Progenitor cell of endocrine pancreas (in vitro differentiated cells): ENCODE measurements around the gene EDIL3. TPM values are rescaled to one million over a fixed set of nuclear protein-coding genes. Genes with fewer than 3 reads are reported as not detected.

ENCODE experiments used
- DNase-seq: peaks from one replicate; pipeline ENCODE4 v3.0.0; 2021; ENCODE audit warnings: low spot score; ENCODE audit not compliant: unreplicated experiment
- H3K27ac Mint-ChIP-seq: 2 replicates; pipeline ENCODE4 v1.8.0; 2021; ENCODE audit warnings: mild to moderate bottlenecking, moderate library complexity, mixed read lengths
- H3K27me3 Mint-ChIP-seq: 2 replicates; pipeline ENCODE4 v1.8.0; 2021; ENCODE audit warnings: mixed read lengths
- H3K36me3 Mint-ChIP-seq: 2 replicates; pipeline ENCODE4 v1.8.0; 2022; ENCODE audit warnings: mixed read lengths; ENCODE audit not compliant: insufficient read depth
- H3K4me1 Mint-ChIP-seq: 2 replicates; pipeline ENCODE4 v1.8.0; 2021; ENCODE audit warnings: low read depth, mixed read lengths
- H3K4me3 Mint-ChIP-seq: 2 replicates; pipeline ENCODE4 v1.8.0; 2021; ENCODE audit warnings: low read depth, mild to moderate bottlenecking, moderate library complexity, mixed read lengths
- H3K9me3 Mint-ChIP-seq: 2 replicates; pipeline ENCODE4 v1.8.0; 2021; ENCODE audit warnings: low read depth, mixed read lengths
- CTCF ChIP-seq: fragments of 200-600 bp; sonication (generic); IDR thresholded peaks from one replicate; pipeline ENCODE4 v1.5.0; 2021; ENCODE audit warnings: antibody characterized with exemption, mild to moderate bottlenecking; ENCODE audit not compliant: unreplicated experiment
- total RNA-seq: library from RNA; stranded (reverse); gene quantifications from 2 replicates; pipeline ENCODE4 v1.2.1, GENCODE V29; 2021

EDIL3 gene
- total RNA-seq, 1 donor from 2014 or later, result 4.8 TPM

- Mint-ChIP-seq H3K27ac (no peak overlapping the region), H3K27me3 (peaks cover 6% of the 10 kb centered on the region), H3K9me3 (peaks cover 10% of the 10 kb centered on the region), H3K4me3 (no peak overlapping the region), H3K4me1 (peaks cover 10% of the 10 kb centered on the region), H3K36me3 (peaks cover 4% of the 10 kb centered on the region)
- TF ChIP-seq CTCF, result no peak
- DNase-seq, result no peak
Observed at GRCh38 chr5:84092738-84093137, 291.9 kb downstream of the EDIL3 start.

GRCh38 chr5:84091127-84091799 is 293.4 kb downstream of the EDIL3 start:
- H3K4me1 Mint-ChIP-seq, result peaks cover 10% of the 10 kb centered on the region
- no peak overlapping the region for H3K4me3 Mint-ChIP-seq
- H3K9me3 Mint-ChIP-seq, result peaks cover 3% of the 10 kb centered on the region
- H3K27me3 Mint-ChIP-seq, result peaks cover 6% of the 10 kb centered on the region
- no peak for DNase-seq
- no peak overlapping the region for H3K27ac Mint-ChIP-seq
- no peaks in the 10 kb centered on the region for H3K36me3 Mint-ChIP-seq
- no peak for TF ChIP-seq CTCF

- Mint-ChIP-seq H3K36me3 (no peaks in the 10 kb centered on the region), H3K9me3 (no peaks in the 10 kb centered on the region), H3K4me3 (no peak overlapping the region), H3K4me1 (peaks cover 10% of the 10 kb centered on the region), H3K27me3 (peaks cover 10% of the 10 kb centered on the region), H3K27ac (no peak overlapping the region)
- no peak for DNase-seq
- peak; percentile 39 for TF ChIP-seq CTCF
Observed at GRCh38 chr5:84088996-84089395, 295.7 kb downstream of the EDIL3 start.

- Mint-ChIP-seq H3K27me3 (peaks cover 4% of the 10 kb centered on the region), H3K9me3 (no peaks in the 10 kb centered on the region), H3K36me3 (no peaks in the 10 kb centered on the region), H3K4me1 (peaks cover 6% of the 10 kb centered on the region), H3K27ac (no peak overlapping the region), H3K4me3 (no peak overlapping the region)
- DNase-seq, result no peak
- TF ChIP-seq CTCF, result no peak
Observed at GRCh38 chr5:84086511-84086910, 298.2 kb downstream of the EDIL3 start.

GRCh38 chr5:84085387-84086041 is 299.2 kb downstream of the EDIL3 start:
- Mint-ChIP-seq H3K27me3 (peaks cover 4% of the 10 kb centered on the region), H3K4me1 (no peaks in the 10 kb centered on the region), H3K4me3 (no peak overlapping the region), H3K27ac (no peak overlapping the region), H3K9me3 (no peaks in the 10 kb centered on the region), H3K36me3 (no peaks in the 10 kb centered on the region)
- no peak for TF ChIP-seq CTCF
- no peak for DNase-seq
